ENCODE measurements around the gene TRIM72.
"Not testable (repeated sequence)": the region's sequence is repeated elsewhere in the genome, so short reads cannot be mapped to it uniquely, and the experiment has no call there.

TRIM72 gene

GRCh38 chr16:31213877-31214707, at the start of gene TRIM72:
TRIM72 (plus strand) TSS chr16:31214119; CDS start chr16:31214739, 620 bp downstream.
- DNase-seq (ENCODE audit: insufficient read length, low spot score), result no peak
- TF ChIP-seq CTCF (IDR thresholded peaks at IDR 0.05; ENCODE audit: insufficient read depth, missing control alignments), result no peak
- FAIRE-seq, result no peak

GRCh38 chr16:31167315-31167714, 46.6 kb upstream of the TRIM72 start:
- no peak for FAIRE-seq
- TF ChIP-seq CTCF (IDR thresholded peaks at IDR 0.05; ENCODE audit: insufficient read depth, missing control alignments), result no peak
- DNase-seq (ENCODE audit: insufficient read length, low spot score), result no peak

- DNase-seq (ENCODE audit: insufficient read length, low spot score), result no peak
- no peak for FAIRE-seq
- no peak for TF ChIP-seq CTCF (IDR thresholded peaks at IDR 0.05; ENCODE audit: insufficient read depth, missing control alignments)
Observed at GRCh38 chr16:31168848-31169247, 45.1 kb upstream of the TRIM72 start.

- not testable (repeated sequence) for DNase-seq (ENCODE audit: insufficient read length, low spot score); FAIRE-seq
Observed at GRCh38 chr16:31170048-31170447, 43.9 kb upstream of the TRIM72 start.

- TF ChIP-seq CTCF (IDR thresholded peaks at IDR 0.05; ENCODE audit: insufficient read depth, missing control alignments), result no peak
- FAIRE-seq (no peak), DNase-seq (ENCODE audit: insufficient read length, low spot score) (no peak)
Observed at GRCh38 chr16:31177136-31177535, 36.8 kb upstream of the TRIM72 start.

GRCh38 chr16:31179219-31179746, 34.6 kb upstream of the TRIM72 start:
- no peak for DNase-seq (ENCODE audit: insufficient read length, low spot score)
- TF ChIP-seq CTCF (IDR thresholded peaks at IDR 0.05; ENCODE audit: insufficient read depth, missing control alignments), result no peak
- FAIRE-seq, result no peak

- DNase-seq (ENCODE audit: insufficient read length, low spot score) (peak; percentile 81), FAIRE-seq (no peak)
- TF ChIP-seq CTCF (IDR thresholded peaks at IDR 0.05; ENCODE audit: insufficient read depth, missing control alignments), result no peak
Observed at GRCh38 chr16:31179747-31180459, 34.0 kb upstream of the TRIM72 start, which contains the start of gene FUS. FUS (plus strand) TSS chr16:31180139; CDS start chr16:31180215, 76 bp downstream.
